ENCODE results near the gene ZMYM1.
"Not testable (repeated sequence)": the region's sequence is repeated elsewhere in the genome, so short reads cannot be mapped to it uniquely, and the experiment has no call there.

GRCh38 chr1:35145892-35146549 lies 66.8 kb downstream of the ZMYM1 start:
- not testable (repeated sequence) for TF ChIP-seq CTCF, POLR2A (IDR thresholded peaks at IDR 0.05)
